ENCODE measurements around the gene HUS1B. TPM values are rescaled to one million over a fixed set of nuclear protein-coding genes. Genes with fewer than 3 reads are reported as not detected.

Gene HUS1B
- total RNA-seq, 1 experiment from 2014 or later = 3.1 TPM

GRCh38 chr6:689223-689622 lies 32.3 kb upstream of the HUS1B start:
- no peak for ATAC-seq
- ChIA-PET CTCF (no interaction called here), POLR2A (ENCODE audit: unreplicated experiment) (no interaction called here)
- Histone ChIP-seq H3K27me3 (ENCODE audit: low read length) (no peaks in the 10 kb centered on the region), H3K4me2 (ENCODE audit: low read length) (no peak overlapping the region), H3K9me2 (replicated peaks; ENCODE audit: low read length) (no peaks in the 10 kb centered on the region), H3F3A (ENCODE audit: low read length, unreplicated experiment) (no peaks in the 10 kb centered on the region), H3K4me1 (ENCODE audit: insufficient read depth, low read length) (peaks cover 15% of the 10 kb centered on the region), H3K79me2 (ENCODE audit: low read length) (peaks cover 80% of the 10 kb centered on the region), H3K27ac (ENCODE audit: low read length) (no peak overlapping the region), H3K36me3 (ENCODE audit: low read depth, low read length) (peaks cover 4% of the 10 kb centered on the region; the same call in 1 of the 2 replicates), H3K9me3 (ENCODE audit: low read length) (no peaks in the 10 kb centered on the region), H3K9ac (ENCODE audit: low read length) (no peak overlapping the region), H2AFZ (ENCODE audit: low read length) (no peak overlapping the region), H4K20me1 (ENCODE audit: low read length) (peaks cover 13% of the 10 kb centered on the region), H3K4me3 (ENCODE audit: low read length) (no peak overlapping the region)
- DNase-seq = no peak
- TF ChIP-seq EZH2 (IDR thresholded peaks at IDR 0.05; ENCODE audit: low read length, unreplicated experiment) (no peak), EZH2phosphoT487 (IDR thresholded peaks at IDR 0.05; ENCODE audit: borderline replicate concordance, low read length) (no peak)
- TF ChIP-seq, protein P1, sequence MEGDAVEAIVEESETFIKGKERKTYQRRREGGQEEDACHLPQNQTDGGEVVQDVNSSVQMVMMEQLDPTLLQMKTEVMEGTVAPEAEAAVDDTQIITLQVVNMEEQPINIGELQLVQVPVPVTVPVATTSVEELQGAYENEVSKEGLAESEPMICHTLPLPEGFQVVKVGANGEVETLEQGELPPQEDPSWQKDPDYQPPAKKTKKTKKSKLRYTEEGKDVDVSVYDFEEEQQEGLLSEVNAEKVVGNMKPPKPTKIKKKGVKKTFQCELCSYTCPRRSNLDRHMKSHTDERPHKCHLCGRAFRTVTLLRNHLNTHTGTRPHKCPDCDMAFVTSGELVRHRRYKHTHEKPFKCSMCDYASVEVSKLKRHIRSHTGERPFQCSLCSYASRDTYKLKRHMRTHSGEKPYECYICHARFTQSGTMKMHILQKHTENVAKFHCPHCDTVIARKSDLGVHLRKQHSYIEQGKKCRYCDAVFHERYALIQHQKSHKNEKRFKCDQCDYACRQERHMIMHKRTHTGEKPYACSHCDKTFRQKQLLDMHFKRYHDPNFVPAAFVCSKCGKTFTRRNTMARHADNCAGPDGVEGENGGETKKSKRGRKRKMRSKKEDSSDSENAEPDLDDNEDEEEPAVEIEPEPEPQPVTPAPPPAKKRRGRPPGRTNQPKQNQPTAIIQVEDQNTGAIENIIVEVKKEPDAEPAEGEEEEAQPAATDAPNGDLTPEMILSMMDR (conservative IDR thresholded peaks at IDR 0.05; ENCODE audit: low read depth, low read length) = no peak
- intact Hi-C loops (cut with micrococcal nuclease) = loop anchor here (5.0 kb wide), 1 partner anchor 72 kb away; no protein-coding TSS in a partner anchor
- no TSS peak for BruUV-seq (replicated peaks)

- ChIA-PET POLR2A (ENCODE audit: unreplicated experiment) (no interaction called here), CTCF (interaction anchor here (0.6 kb wide), 1 partner anchor 60 kb away, joined by 5 read pairs; no protein-coding TSS in a partner anchor)
- Histone ChIP-seq H3K36me3 (ENCODE audit: low read depth, low read length) (peaks cover 4% of the 10 kb centered on the region; the same call in 1 of the 2 replicates), H3F3A (ENCODE audit: low read length, unreplicated experiment) (no peaks in the 10 kb centered on the region), H2AFZ (ENCODE audit: low read length) (no peak overlapping the region), H3K4me3 (ENCODE audit: low read length) (no peak overlapping the region), H3K9ac (ENCODE audit: low read length) (no peak overlapping the region), H3K9me3 (ENCODE audit: low read length) (no peaks in the 10 kb centered on the region), H3K27ac (ENCODE audit: low read length) (no peak overlapping the region), H3K9me2 (replicated peaks; ENCODE audit: low read length) (no peaks in the 10 kb centered on the region), H3K4me2 (ENCODE audit: low read length) (no peak overlapping the region), H4K20me1 (ENCODE audit: low read length) (peaks cover 5% of the 10 kb centered on the region), H3K27me3 (ENCODE audit: low read length) (no peaks in the 10 kb centered on the region), H3K79me2 (ENCODE audit: low read length) (peaks cover 95% of the 10 kb centered on the region), H3K4me1 (ENCODE audit: insufficient read depth, low read length) (peaks cover 19% of the 10 kb centered on the region)
- intact Hi-C loops (cut with micrococcal nuclease) = loop anchor here (5.0 kb wide), 1 partner anchor 69 kb away; no protein-coding TSS in a partner anchor
- no peak for TF ChIP-seq EZH2phosphoT487 (IDR thresholded peaks at IDR 0.05; ENCODE audit: borderline replicate concordance, low read length)
- TF ChIP-seq, protein P1 (conservative IDR thresholded peaks at IDR 0.05; ENCODE audit: low read depth, low read length) = peak; percentile 49
- ATAC-seq (peak; percentile 46; the same call in 1 of the 2 replicates), DNase-seq (no peak)
- BruUV-seq (replicated peaks) = no TSS peak
Measured at GRCh38 chr6:686497-686896, 29.6 kb upstream of the HUS1B start.

DNA sequence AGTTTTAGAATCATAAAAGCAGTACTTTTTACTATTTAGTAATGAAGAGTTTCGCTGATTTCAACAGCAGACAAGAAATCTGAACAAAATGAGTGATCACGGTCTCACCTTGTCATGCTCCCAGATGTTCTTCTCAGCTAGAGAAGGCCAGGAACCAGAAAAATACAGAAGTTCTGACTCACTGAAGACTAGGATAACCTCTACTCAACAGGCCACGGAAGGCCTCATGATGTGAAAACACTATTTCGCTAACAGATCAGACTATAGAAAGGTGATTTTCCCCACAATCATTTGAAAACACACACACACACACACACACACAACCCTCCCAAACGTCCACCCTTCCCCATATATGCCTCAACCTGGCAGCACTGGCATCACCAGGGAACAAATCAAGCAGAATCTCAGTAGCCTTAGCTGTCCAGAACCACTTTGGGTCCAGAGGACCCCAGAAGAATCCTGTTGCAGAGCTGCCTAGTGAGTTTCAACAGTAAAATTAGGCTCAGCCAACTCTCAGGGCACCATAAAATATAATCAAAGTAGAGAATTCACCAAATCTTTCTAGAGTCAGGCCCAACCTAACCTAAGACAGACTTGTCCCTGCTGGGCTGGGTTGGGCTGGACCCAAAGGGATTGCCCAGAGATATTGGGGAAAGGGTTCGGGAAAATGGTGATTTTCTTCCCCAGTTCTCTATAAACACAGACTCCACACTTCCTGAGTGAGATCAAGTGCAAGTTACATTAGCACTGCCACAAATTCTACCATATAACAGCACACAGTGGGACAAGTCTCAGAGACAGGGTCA lies 28.1 kb upstream of the HUS1B start:
- no peak overlapping the region for H3K4me2 ChIP-seq (ENCODE audit: low read length)
- H3K9me2 ChIP-seq (replicated peaks; ENCODE audit: low read length) = no peaks in the 10 kb centered on the region
- H3K27me3 ChIP-seq (ENCODE audit: low read length) = no peaks in the 10 kb centered on the region
- no peak overlapping the region for H3K27ac ChIP-seq (ENCODE audit: low read length)
- peaks cover 4% of the 10 kb centered on the region; the same call in 1 of the 2 replicates for H3K36me3 ChIP-seq (ENCODE audit: low read depth, low read length)
- TF ChIP-seq EZH2 (IDR thresholded peaks at IDR 0.05; ENCODE audit: low read length, unreplicated experiment) (no peak), EZH2phosphoT487 (IDR thresholded peaks at IDR 0.05; ENCODE audit: borderline replicate concordance, low read length) (no peak)
- TF ChIP-seq, protein P1 (conservative IDR thresholded peaks at IDR 0.05; ENCODE audit: low read depth, low read length) = no peak
- CTCF ChIA-PET = no interaction called here
- H4K20me1 ChIP-seq (ENCODE audit: low read length) = no peaks in the 10 kb centered on the region
- H3F3A ChIP-seq (ENCODE audit: low read length, unreplicated experiment) = no peaks in the 10 kb centered on the region
- ATAC-seq (no peak), DNase-seq (no peak)
- no peak overlapping the region for H3K4me3 ChIP-seq (ENCODE audit: low read length)
- BruUV-seq (replicated peaks) = no TSS peak
- H3K4me1 ChIP-seq (ENCODE audit: insufficient read depth, low read length) = peaks cover 15% of the 10 kb centered on the region
- no peak overlapping the region for H2AFZ ChIP-seq (ENCODE audit: low read length)
- H3K79me2 ChIP-seq (ENCODE audit: low read length) = peaks cover 95% of the 10 kb centered on the region
- POLR2A ChIA-PET (ENCODE audit: unreplicated experiment) = no interaction called here
- no peaks in the 10 kb centered on the region for H3K9me3 ChIP-seq (ENCODE audit: low read length)
- intact Hi-C loops (cut with micrococcal nuclease) = loop anchor here (5.0 kb wide), 1 partner anchor 68 kb away; no protein-coding TSS in a partner anchor
- no peak overlapping the region for H3K9ac ChIP-seq (ENCODE audit: low read length)

All from PC-3 (cell line).